Lower leg skin (tissue), 3 donors: ENCODE results near the gene NACC2.

Source experiments
- POLR2A ChIP-seq, 2 donors: fragments of 450-650 bp; IDR thresholded peaks; one replicate each; pipeline ENCODE4 v1.6.1; 2016 to 2017; ENCODE audit warnings: antibody characterized with exemption in 2 of 2, mild to moderate bottlenecking in 1 of 2, moderate library complexity in 1 of 2
- TF ChIP-seq, protein P1 (sequence below), 3 donors: fragments of 450-650 bp; IDR thresholded peaks; one replicate each; pipeline ENCODE4 v1.5.1; 2016; ENCODE audit warnings: antibody characterized with exemption in 3 of 3, mild to moderate bottlenecking in 3 of 3, moderate library complexity in 2 of 3

DNA sequence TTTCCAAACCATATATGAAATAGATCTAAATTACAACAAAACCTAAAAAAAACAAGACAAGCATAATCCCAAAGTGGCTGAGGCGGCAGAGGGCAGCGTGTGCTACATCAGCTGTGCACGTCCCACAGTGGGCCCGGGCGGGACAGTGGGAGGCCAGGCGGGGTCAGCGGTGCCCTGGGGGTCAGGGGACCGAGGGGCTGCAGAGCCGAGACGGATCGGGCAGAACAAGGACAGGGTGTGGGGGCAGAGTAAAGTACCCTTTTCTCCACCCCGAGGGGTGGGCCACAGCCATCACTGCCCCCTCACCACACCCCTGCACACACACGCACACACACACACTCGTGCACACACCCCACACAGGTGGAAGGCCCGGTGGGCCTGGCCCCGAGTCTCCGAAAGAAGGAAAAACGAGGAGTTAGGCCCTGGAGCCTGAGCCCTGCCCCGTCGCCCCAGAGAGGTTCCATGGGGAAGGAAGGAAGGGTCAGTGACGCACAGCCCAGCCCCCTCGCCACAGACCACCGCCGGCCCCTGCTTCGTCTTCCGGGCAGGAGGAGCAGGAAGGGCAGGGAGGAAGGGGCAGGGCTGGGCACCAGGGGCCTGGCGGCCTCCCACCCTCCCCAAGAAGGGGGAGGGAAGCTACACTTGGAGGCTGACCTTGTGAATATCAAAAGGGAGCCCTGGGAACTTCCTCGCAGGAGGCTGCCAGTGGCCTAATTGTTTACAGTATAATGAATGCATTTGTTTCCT is 84.3 kb downstream of the NACC2 start:
- no peak for TF ChIP-seq POLR2A (IDR thresholded peaks at IDR 0.05)
- TF ChIP-seq, protein P1, sequence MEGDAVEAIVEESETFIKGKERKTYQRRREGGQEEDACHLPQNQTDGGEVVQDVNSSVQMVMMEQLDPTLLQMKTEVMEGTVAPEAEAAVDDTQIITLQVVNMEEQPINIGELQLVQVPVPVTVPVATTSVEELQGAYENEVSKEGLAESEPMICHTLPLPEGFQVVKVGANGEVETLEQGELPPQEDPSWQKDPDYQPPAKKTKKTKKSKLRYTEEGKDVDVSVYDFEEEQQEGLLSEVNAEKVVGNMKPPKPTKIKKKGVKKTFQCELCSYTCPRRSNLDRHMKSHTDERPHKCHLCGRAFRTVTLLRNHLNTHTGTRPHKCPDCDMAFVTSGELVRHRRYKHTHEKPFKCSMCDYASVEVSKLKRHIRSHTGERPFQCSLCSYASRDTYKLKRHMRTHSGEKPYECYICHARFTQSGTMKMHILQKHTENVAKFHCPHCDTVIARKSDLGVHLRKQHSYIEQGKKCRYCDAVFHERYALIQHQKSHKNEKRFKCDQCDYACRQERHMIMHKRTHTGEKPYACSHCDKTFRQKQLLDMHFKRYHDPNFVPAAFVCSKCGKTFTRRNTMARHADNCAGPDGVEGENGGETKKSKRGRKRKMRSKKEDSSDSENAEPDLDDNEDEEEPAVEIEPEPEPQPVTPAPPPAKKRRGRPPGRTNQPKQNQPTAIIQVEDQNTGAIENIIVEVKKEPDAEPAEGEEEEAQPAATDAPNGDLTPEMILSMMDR (IDR thresholded peaks at IDR 0.05): no peak
